Cardiac muscle cell (in vitro differentiated cells and primary cell): ENCODE measurements around the gene ECI1. TPM values are rescaled to one million over a fixed set of nuclear protein-coding genes. Genes with fewer than 3 reads are reported as not detected.

Source experiments
- DNase-seq, 2 donors: peaks; one replicate each; pipeline versions ENCODE4 v3.0.0 to v3.0.0-alpha.2; 2010 to 2017; ENCODE audit warnings: low read depth in 1 of 2, low spot score in 1 of 2
- H3K27ac ChIP-seq: fragments of 200-600 bp; sonication (generic); 2 replicates; pipeline ENCODE4 v1.5.1; 2016
- H3K27me3 ChIP-seq: fragments of 200-600 bp; sonication (generic); 2 replicates; pipeline ENCODE4 v1.6.0; 2016; ENCODE audit warnings: control low read depth
- H3K36me3 ChIP-seq: fragments of 200-600 bp; sonication (generic); 2 replicates; pipeline ENCODE4 v1.5.1; 2016; ENCODE audit warnings: control low read depth
- H3K4me1 ChIP-seq: fragments of 200-600 bp; sonication (generic); 2 replicates; pipeline ENCODE4 v1.8.1; 2017; ENCODE audit warnings: low read depth, mild to moderate bottlenecking, mixed run types
- H3K4me3 ChIP-seq: fragments of 200-600 bp; sonication (generic); 2 replicates; pipeline ENCODE4 v1.5.1; 2016; ENCODE audit warnings: mild to moderate bottlenecking
- H3K9me3 ChIP-seq: fragments of 200-600 bp; sonication (generic); 2 replicates; pipeline ENCODE4 v1.5.1; 2017; ENCODE audit warnings: low read depth, mild to moderate bottlenecking, control low read depth
- polyA plus RNA-seq: library from polyadenylated mRNA; unstranded; fragments of >200 nt; fragmentation: Nextera tagmentation; extraction: Ambion mirVana; gene quantifications from 2 replicates; pipeline ENCODE4 v1.2.1, GENCODE V29; 2016
- total RNA-seq: library from RNA; depleted of rRNA; stranded (reverse); fragments of >200 nt; gene quantifications from 2 replicates; pipeline ENCODE4 v1.2.3, GENCODE V29; 2016
- TF ChIP-seq, protein P1 (sequence below): IDR thresholded peaks from 2 replicates; pipeline ENCODE4 v1.5.1; 2012; ENCODE audit warnings: low read depth, mild to moderate bottlenecking, low read length

ECI1 gene
- total and polyA plus RNA-seq, 2 experiments from 2014 or later = 137 to 343 TPM

DNA sequence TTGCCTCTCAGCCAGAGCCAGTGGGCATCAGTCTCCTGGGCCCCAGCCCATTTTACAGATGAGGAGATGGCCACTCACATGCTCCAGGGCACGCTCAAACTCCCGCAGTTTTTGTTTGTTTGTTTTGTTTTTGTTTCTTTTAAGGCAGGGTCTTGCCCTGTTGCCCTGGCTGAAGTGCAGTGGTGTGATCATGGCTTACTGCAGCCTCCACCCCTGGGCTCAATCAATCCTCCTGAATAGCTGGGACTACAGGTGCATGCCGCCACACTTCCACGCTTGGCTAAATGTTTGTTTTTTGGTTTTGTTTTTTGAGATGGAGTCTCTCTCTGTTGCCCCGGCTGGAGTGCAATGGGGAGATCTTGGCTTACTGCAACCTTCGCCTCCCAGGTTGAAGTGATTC is 24.5 kb downstream of the ECI1 start:
- no peak overlapping the region for H3K4me3 ChIP-seq
- DNase-seq = no peak
- peaks cover 3% of the 10 kb centered on the region for H3K4me1 ChIP-seq
- peaks cover 15% of the 10 kb centered on the region for H3K36me3 ChIP-seq
- H3K27me3 ChIP-seq = no peaks in the 10 kb centered on the region
- TF ChIP-seq, protein P1, sequence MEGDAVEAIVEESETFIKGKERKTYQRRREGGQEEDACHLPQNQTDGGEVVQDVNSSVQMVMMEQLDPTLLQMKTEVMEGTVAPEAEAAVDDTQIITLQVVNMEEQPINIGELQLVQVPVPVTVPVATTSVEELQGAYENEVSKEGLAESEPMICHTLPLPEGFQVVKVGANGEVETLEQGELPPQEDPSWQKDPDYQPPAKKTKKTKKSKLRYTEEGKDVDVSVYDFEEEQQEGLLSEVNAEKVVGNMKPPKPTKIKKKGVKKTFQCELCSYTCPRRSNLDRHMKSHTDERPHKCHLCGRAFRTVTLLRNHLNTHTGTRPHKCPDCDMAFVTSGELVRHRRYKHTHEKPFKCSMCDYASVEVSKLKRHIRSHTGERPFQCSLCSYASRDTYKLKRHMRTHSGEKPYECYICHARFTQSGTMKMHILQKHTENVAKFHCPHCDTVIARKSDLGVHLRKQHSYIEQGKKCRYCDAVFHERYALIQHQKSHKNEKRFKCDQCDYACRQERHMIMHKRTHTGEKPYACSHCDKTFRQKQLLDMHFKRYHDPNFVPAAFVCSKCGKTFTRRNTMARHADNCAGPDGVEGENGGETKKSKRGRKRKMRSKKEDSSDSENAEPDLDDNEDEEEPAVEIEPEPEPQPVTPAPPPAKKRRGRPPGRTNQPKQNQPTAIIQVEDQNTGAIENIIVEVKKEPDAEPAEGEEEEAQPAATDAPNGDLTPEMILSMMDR = no peak
- no peaks in the 10 kb centered on the region for H3K9me3 ChIP-seq
- H3K27ac ChIP-seq = no peak overlapping the region

- Histone ChIP-seq H3K27me3 (no peaks in the 10 kb centered on the region), H3K36me3 (peaks cover 14% of the 10 kb centered on the region), H3K4me1 (peaks cover 3% of the 10 kb centered on the region), H3K4me3 (no peak overlapping the region), H3K9me3 (no peaks in the 10 kb centered on the region), H3K27ac (no peak overlapping the region)
- no peak for DNase-seq
- TF ChIP-seq, protein P1 = no peak
These were observed 25.1 kb downstream of the ECI1 start for GRCh38 chr16:2226245-2226793.

DNA sequence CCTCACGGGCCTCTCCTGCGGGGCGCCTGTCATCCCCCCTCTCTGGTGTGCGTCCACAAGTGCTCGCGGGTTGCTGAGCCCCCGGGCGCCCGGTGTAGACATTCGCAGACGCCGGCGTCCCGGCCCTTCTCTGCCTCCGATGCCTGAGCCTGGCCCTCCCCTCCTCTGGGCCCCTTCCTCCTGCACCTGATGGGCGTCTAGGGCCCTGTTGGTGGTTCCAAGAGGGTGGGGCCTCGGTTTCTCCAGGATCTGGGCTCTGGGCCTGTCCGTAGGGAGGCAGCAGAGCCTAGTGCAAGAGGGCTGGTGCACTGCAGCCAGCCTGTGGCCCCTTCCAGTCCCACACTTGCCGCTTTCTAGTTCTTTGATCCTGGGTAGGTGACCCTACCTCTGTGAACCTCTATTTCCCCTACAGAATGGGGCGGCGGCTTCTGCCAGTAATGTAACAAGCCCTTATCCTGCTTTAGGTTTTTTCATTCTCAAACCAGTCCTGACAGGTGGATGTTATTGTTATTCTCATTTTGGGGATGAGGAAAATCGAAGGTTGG is 27.4 kb downstream of the ECI1 start:
- peaks cover 3% of the 10 kb centered on the region for H3K4me1 ChIP-seq
- H3K4me3 ChIP-seq = peak overlapping the region; percentile 81
- peak overlapping the region; percentile 71 for H3K27ac ChIP-seq
- H3K27me3 ChIP-seq = no peaks in the 10 kb centered on the region
- peaks cover 4% of the 10 kb centered on the region for H3K36me3 ChIP-seq
- TF ChIP-seq, protein P1 = peak; percentile 38
- peak; percentile 44 to 60 for DNase-seq
- no peaks in the 10 kb centered on the region for H3K9me3 ChIP-seq

DNA sequence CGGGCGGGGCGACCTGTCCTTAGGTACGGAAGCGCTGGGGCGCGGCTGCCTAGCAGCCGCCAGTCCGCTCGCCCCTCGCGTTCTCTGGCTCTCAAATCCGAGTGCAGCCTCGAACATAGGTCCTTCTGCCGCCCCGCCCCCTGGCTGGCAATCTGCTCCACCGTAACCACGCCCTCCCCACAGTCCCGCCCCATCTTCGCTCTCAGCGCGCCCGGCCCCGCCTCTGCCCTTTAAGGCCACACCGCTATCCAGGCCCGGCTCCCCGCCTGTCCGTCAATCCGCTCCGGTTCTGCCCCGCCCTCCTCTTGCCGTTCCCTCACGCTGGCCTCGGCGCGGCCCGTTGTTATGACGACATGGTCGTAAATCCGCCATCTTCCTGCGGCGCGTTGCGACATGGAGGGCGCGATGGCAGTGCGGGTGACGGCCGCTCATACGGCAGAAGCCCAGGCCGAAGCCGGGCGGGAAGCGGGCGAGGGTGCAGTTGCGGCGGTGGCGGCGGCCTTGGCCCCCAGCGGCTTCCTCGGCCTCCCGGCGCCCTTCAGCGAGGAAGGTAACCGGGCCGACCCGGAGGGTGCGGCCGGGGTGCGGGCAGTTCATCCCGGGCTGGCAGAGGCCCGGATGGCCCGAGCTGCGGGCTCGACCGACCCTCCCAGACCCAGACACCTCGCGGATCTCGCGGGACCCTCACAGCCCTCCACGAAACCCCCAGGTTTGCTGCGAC is 28.0 kb downstream of the ECI1 start, which contains the start of gene E4F1:
Gene E4F1 (plus strand): TSS at position 371 of the 721 bp plus-strand sequence. CDS start 23 bp downstream, at position 394.
- DNase-seq = peak; percentile 100
- Histone ChIP-seq H3K9me3 (no peaks in the 10 kb centered on the region), H3K4me1 (peaks cover 3% of the 10 kb centered on the region), H3K36me3 (no peaks in the 10 kb centered on the region), H3K27me3 (no peaks in the 10 kb centered on the region), H3K4me3 (peak within 1 kb of the TSS; percentile 81), H3K27ac (peak within 1 kb of the TSS; percentile 71)
- TF ChIP-seq, protein P1 = no peak

DNA sequence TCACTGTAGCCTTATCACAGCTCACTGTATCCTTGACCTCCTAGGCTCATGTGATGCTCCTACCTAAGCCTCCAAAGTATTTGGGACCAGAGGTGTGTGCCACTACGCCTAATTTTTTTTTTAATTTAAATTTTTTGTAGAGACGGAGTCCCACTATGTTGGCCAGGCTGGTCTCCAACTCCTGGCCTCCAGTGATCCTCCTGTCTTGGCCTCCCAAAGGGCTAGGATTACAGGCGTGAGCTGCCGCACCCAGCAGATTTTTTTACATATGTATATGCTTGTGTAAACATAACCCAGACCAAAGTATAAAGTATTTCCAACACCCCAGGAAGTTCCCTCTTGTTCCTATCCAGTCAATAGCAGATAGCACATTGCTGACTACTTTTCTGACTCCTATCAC is 35.1 kb downstream of the ECI1 start:
- TF ChIP-seq, protein P1 = no peak
- DNase-seq = no peak
- H3K9me3 ChIP-seq = no peaks in the 10 kb centered on the region
- H3K4me1 ChIP-seq = peaks cover 7% of the 10 kb centered on the region
- H3K27me3 ChIP-seq = no peaks in the 10 kb centered on the region
- H3K27ac ChIP-seq = no peak overlapping the region
- H3K36me3 ChIP-seq = no peaks in the 10 kb centered on the region
- H3K4me3 ChIP-seq = no peak overlapping the region
